ENCODE measurements around the gene ANXA2R.

Gene ANXA2R

GRCh38 chr5:43024217-43024616 lies 15.9 kb downstream of the ANXA2R start:
- H3K27me3 ChIP-seq (ENCODE audit: insufficient read depth, low read length, poor library complexity, severe bottlenecking): no peaks in the 10 kb centered on the region
- H3K79me2 ChIP-seq (ENCODE audit: insufficient read depth, low read length): peaks cover 98% of the 10 kb centered on the region

GRCh38 chr5:43021151-43021550 lies 19.0 kb downstream of the ANXA2R start:
- peaks cover 4% of the 10 kb centered on the region for H4K20me1 ChIP-seq (ENCODE audit: insufficient read depth, low read length, poor library complexity, severe bottlenecking)
- peak overlapping the region; percentile 87 for H3K4me2 ChIP-seq (ENCODE audit: low read depth, low read length, poor library complexity, severe bottlenecking)
- H3K4me3 ChIP-seq (ENCODE audit: low read length, poor library complexity, severe bottlenecking): peak overlapping the region; percentile 97
- peaks cover 55% of the 10 kb centered on the region for H3K4me1 ChIP-seq (ENCODE audit: insufficient read depth, low read length, poor library complexity, severe bottlenecking)
- no peaks in the 10 kb centered on the region for H3K27me3 ChIP-seq (ENCODE audit: insufficient read depth, low read length, poor library complexity, severe bottlenecking)
- H3K79me2 ChIP-seq (ENCODE audit: insufficient read depth, low read length): peaks cover 95% of the 10 kb centered on the region
- no peaks in the 10 kb centered on the region for H3K9me3 ChIP-seq (ENCODE audit: insufficient read depth, low read depth, low read length)
- TF ChIP-seq CTCF (conservative IDR thresholded peaks at IDR 0.05; ENCODE audit: low read length) (no peak), EZH2phosphoT487 (IDR thresholded peaks at IDR 0.05; ENCODE audit: borderline replicate concordance) (no peak)
- peaks cover 17% of the 10 kb centered on the region; the same call in 1 of the 2 replicates for H3F3A ChIP-seq (ENCODE audit: low read depth)
- H3K9me2 ChIP-seq (replicated peaks; ENCODE audit: low read depth, low read length): no peaks in the 10 kb centered on the region
- no peaks in the 10 kb centered on the region; the same call in 1 of the 2 replicates for H3K36me3 ChIP-seq (ENCODE audit: insufficient read depth, low read length)
- no peak overlapping the region for H2AFZ ChIP-seq (ENCODE audit: low read length)
- H3K9ac ChIP-seq (ENCODE audit: low read depth, low read length, poor library complexity, severe bottlenecking): peak overlapping the region; percentile 99

More at GRCh38 chr5:43024217-43024616, 15.9 kb downstream of the ANXA2R start:
- no peak for TF ChIP-seq EZH2phosphoT487 (IDR thresholded peaks at IDR 0.05; ENCODE audit: borderline replicate concordance)
- no peak for TF ChIP-seq CTCF (conservative IDR thresholded peaks at IDR 0.05; ENCODE audit: low read length)
- Histone ChIP-seq H3K36me3 (ENCODE audit: insufficient read depth, low read length) (no peaks in the 10 kb centered on the region; the same call in 1 of the 2 replicates), H3K9me2 (replicated peaks; ENCODE audit: low read depth, low read length) (no peaks in the 10 kb centered on the region), H3K4me1 (ENCODE audit: insufficient read depth, low read length, poor library complexity, severe bottlenecking) (peaks cover 63% of the 10 kb centered on the region), H4K20me1 (ENCODE audit: insufficient read depth, low read length, poor library complexity, severe bottlenecking) (peaks cover 4% of the 10 kb centered on the region), H3K4me3 (ENCODE audit: low read length, poor library complexity, severe bottlenecking) (no peak overlapping the region), H3F3A (ENCODE audit: low read depth) (peaks cover 13% of the 10 kb centered on the region; the same call in 1 of the 2 replicates), H3K4me2 (ENCODE audit: low read depth, low read length, poor library complexity, severe bottlenecking) (no peak overlapping the region), H2AFZ (ENCODE audit: low read length) (no peak overlapping the region), H3K9ac (ENCODE audit: low read depth, low read length, poor library complexity, severe bottlenecking) (peak overlapping the region; percentile 26), H3K9me3 (ENCODE audit: insufficient read depth, low read depth, low read length) (no peaks in the 10 kb centered on the region)

- peaks cover 4% of the 10 kb centered on the region for H4K20me1 ChIP-seq (ENCODE audit: insufficient read depth, low read length, poor library complexity, severe bottlenecking)
- no peaks in the 10 kb centered on the region; the same call in 1 of the 2 replicates for H3K36me3 ChIP-seq (ENCODE audit: insufficient read depth, low read length)
- H2AFZ ChIP-seq (ENCODE audit: low read length): no peak overlapping the region
- peak overlapping the region; percentile 97 for H3K4me3 ChIP-seq (ENCODE audit: low read length, poor library complexity, severe bottlenecking)
- peak overlapping the region; percentile 99 for H3K9ac ChIP-seq (ENCODE audit: low read depth, low read length, poor library complexity, severe bottlenecking)
- no peaks in the 10 kb centered on the region for H3K9me3 ChIP-seq (ENCODE audit: insufficient read depth, low read depth, low read length)
- peaks cover 17% of the 10 kb centered on the region; the same call in 1 of the 2 replicates for H3F3A ChIP-seq (ENCODE audit: low read depth)
- H3K79me2 ChIP-seq (ENCODE audit: insufficient read depth, low read length): peaks cover 95% of the 10 kb centered on the region
- H3K4me1 ChIP-seq (ENCODE audit: insufficient read depth, low read length, poor library complexity, severe bottlenecking): peaks cover 55% of the 10 kb centered on the region
- H3K27me3 ChIP-seq (ENCODE audit: insufficient read depth, low read length, poor library complexity, severe bottlenecking): no peaks in the 10 kb centered on the region
- peak overlapping the region; percentile 87 for H3K4me2 ChIP-seq (ENCODE audit: low read depth, low read length, poor library complexity, severe bottlenecking)
- no peaks in the 10 kb centered on the region for H3K9me2 ChIP-seq (replicated peaks; ENCODE audit: low read depth, low read length)
- TF ChIP-seq EZH2phosphoT487 (IDR thresholded peaks at IDR 0.05; ENCODE audit: borderline replicate concordance) (no peak), CTCF (conservative IDR thresholded peaks at IDR 0.05; ENCODE audit: low read length) (no peak)
These were observed 19.7 kb downstream of the ANXA2R start for GRCh38 chr5:43020399-43020746.
